ENCODE data around the gene THTPA. TPM values are rescaled to one million over a fixed set of nuclear protein-coding genes. Genes with fewer than 3 reads are reported as not detected.

Gene THTPA
- total RNA-seq, 1 donor from 2014 or later = 37.2 TPM

DNA sequence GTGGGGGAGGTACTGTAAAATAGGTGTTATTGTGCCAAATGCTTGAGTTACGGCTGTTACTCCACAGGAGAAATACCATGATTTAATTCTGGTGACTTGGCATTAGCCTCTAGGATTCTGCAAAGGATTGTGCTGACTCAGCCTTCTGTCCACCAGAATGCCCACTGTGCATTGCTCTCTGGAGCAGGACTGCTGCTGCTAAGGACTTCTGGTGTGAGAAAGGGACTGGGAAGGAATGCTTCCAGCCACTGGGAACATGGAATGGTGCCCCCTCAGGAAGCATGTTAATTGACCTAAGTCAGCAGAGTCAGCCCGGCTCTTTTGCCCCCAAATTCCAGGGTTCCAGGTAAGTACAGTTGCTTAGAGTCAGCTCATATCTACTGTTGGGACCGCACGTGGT lies 37.4 kb upstream of the THTPA start:
- no peak overlapping the region for H3K4me3 ChIP-seq (ENCODE audit: low read depth, low read length)
- no peak for DNase-seq (ENCODE audit: low read depth)
- no peak for TF ChIP-seq CTCF (conservative IDR thresholded peaks at IDR 0.05; ENCODE audit: low read depth, low read length)

DNA sequence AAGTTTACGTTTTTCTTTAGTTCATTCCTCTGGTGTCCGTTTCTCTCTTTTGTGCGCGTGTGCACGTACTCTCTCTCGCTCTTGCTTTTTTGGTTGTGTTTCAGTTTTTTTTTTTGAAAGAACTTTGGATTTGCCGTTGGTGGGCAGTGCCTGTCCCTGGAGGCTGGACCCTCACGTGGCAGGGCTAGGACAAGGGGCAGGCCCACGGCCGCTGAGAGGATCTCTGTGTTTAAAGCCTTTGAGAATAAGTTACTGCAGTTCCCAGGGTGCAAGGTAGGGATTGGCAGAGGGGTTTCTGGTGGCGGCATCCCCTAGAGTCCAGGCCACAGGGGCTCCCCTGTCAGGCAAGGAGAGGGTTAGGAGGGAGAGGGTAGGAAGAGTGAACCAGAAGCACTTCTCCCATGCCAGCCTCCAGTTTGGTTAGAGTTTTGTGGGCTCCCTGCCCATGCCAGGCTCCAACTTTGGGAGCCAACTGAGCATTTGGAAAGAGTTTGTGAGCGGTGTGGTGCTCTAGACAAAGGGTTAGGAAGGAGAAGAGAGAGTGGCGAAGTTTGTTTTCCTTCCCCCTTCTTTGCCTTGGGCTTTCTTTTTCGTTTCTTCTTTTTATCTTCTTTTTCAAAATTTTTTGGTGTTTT lies 35.1 kb upstream of the THTPA start:
- no peak for TF ChIP-seq CTCF (conservative IDR thresholded peaks at IDR 0.05; ENCODE audit: low read depth, low read length)
- no peak overlapping the region for H3K4me3 ChIP-seq (ENCODE audit: low read depth, low read length)
- DNase-seq (ENCODE audit: low read depth) = no peak

DNA sequence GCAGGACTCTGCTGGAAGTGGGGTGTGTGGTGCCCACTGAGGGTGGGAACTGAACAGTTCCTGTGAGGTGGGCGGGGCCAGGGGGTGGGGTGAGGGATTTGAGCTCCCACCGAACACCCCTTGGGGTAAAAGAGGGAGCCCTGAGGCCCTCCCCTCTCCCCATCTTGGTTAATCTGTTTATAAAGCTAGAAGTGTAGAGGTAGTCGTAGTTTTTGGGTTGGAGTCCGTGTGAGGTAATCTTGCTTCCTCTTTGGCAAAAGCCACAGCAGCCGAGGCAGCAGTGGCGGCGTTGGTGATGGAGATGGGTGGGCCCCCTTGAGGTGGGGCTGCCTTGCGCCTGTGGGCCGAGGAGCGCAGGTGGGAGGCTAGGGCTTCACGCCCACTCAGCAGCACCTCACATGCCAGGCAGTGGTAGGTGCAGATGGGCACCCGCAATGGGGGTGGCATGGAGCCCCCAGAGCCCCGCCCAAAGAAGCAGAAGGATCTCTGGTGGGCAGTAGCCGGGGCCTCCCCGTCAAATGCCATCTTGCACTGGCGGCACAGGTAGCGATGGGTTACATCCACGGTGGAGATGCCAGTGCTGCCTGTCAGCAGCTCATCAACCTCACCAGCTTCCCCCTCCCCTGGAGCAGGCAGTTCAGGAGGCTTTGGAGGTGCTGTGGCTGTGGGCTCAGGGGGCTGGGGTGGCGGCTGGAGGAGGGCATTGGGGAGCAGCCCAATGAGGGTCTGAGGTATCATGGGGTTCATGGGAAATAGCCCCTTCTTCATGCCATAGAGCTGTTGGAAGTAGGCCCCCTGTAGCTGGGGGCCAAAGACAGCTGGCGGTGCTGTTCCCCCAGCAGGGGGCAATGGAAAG lies 34.1 kb upstream of the THTPA start:
- TF ChIP-seq CTCF (conservative IDR thresholded peaks at IDR 0.05; ENCODE audit: low read depth, low read length) = no peak
- no peak overlapping the region for H3K4me3 ChIP-seq (ENCODE audit: low read depth, low read length)

DNA sequence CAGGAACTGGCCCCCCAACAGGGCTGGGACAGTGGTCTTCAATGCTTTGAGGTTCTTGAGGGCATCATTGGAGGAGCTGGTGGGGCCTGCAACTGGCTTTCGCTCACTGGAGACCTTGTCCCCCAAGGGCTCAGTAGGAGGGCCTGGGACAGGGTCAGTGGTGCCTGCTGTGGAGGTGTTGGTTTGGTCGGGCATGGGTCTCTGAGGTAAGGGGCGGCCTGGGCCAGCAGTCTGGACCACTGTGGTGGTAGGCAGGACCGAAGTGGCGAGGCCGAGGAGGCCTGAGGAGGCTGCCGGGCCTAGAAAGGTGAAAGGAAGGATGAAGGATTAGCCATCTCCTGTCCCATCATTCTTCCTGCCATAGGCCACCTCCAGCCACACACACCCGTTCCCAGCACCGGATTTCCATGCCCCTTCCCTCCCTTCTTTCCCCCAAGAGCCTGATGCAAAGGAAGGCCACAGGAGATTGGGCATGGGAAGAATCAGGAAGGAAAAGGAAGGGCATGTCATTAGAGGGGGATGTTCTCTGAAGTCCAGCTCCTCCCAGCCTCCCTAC lies 33.4 kb upstream of the THTPA start:
- DNase-seq (ENCODE audit: low read depth) = no peak
- TF ChIP-seq CTCF (conservative IDR thresholded peaks at IDR 0.05; ENCODE audit: low read depth, low read length) = no peak
- H3K4me3 ChIP-seq (ENCODE audit: low read depth, low read length) = no peak overlapping the region

More for the DNA sequence above, 34.1 kb upstream of the THTPA start:
- DNase-seq (ENCODE audit: low read depth) = no peak

GRCh38 chr14:23523229-23524016 lies 32.6 kb upstream of the THTPA start:
- TF ChIP-seq CTCF (conservative IDR thresholded peaks at IDR 0.05; ENCODE audit: low read depth, low read length) = no peak
- no peak for DNase-seq (ENCODE audit: low read depth)
- no peak overlapping the region for H3K4me3 ChIP-seq (ENCODE audit: low read depth, low read length)

- DNase-seq (ENCODE audit: low read depth) = no peak
- no peak for TF ChIP-seq CTCF (conservative IDR thresholded peaks at IDR 0.05; ENCODE audit: low read depth, low read length)
- H3K4me3 ChIP-seq (ENCODE audit: low read depth, low read length) = no peak overlapping the region
These were observed 31.1 kb upstream of the THTPA start for GRCh38 chr14:23524954-23525353.
